SK-N-SH treated with all-trans-retinoic acid at 6 μM for 48 hours (cell line): Measurements from ENCODE around the gene IKBKE.

Source experiments
- ATAC-seq: fragments of 200-7000 bp; cut with Tn5 transposase; 3 replicates; pipeline ENCODE4 v1.9.1; 2020; ENCODE audit warnings: mild to moderate bottlenecking, moderate library complexity
- ARNTL ChIP-seq: fragments of 450-650 bp; formaldehyde crosslinking; IDR thresholded peaks from 2 replicates; pipeline ENCODE4 v1.5.0; 2020; ENCODE audit warnings: low read depth, mild to moderate bottlenecking, moderate library complexity, borderline replicate concordance
- BACH2 ChIP-seq: fragments of 250-450 bp; sonication (Bioruptor Pico); IDR thresholded peaks from 2 replicates; pipeline ENCODE4 v1.9.0; 2021; ENCODE audit warnings: mild to moderate bottlenecking, borderline replicate concordance
- CREB5 ChIP-seq: fragments of 250-450 bp; sonication (Bioruptor Pico); IDR thresholded peaks from 2 replicates; pipeline ENCODE4 v1.5.1; 2020; ENCODE audit warnings: low read depth, mild to moderate bottlenecking, moderate library complexity
- ESRRG ChIP-seq: fragments of 250-450 bp; sonication (Bioruptor Pico); IDR thresholded peaks from 2 replicates; pipeline ENCODE4 v1.6.1; 2021; ENCODE audit warnings: mild to moderate bottlenecking
- GLIS3 ChIP-seq: fragments of 250-450 bp; sonication (Bioruptor Pico); IDR thresholded peaks from 2 replicates; pipeline ENCODE4 v1.5.0; 2020; ENCODE audit warnings: mild to moderate bottlenecking, moderate library complexity
- ISL1 ChIP-seq: fragments of 250-450 bp; sonication (Bioruptor Pico); IDR thresholded peaks from 2 replicates; pipeline ENCODE4 v2.1.2; 2022; ENCODE audit warnings: mild to moderate bottlenecking, moderate library complexity
- OSR1 ChIP-seq: fragments of 250-450 bp; sonication (Bioruptor Pico); IDR thresholded peaks from 2 replicates; pipeline ENCODE4 v1.8.0; 2022; ENCODE audit warnings: moderate library complexity, mild to moderate bottlenecking, inconsistent platforms
- PPARA ChIP-seq: fragments of 250-450 bp; sonication (Bioruptor Pico); IDR thresholded peaks from 2 replicates; pipeline ENCODE4 v1.5.0; 2020; ENCODE audit warnings: mild to moderate bottlenecking, borderline replicate concordance
- RARB ChIP-seq: fragments of 250-450 bp; sonication (Bioruptor Pico); IDR thresholded peaks from 2 replicates; pipeline ENCODE4 v1.8.0; 2021; ENCODE audit warnings: mild to moderate bottlenecking, moderate library complexity
- TCF4 ChIP-seq: fragments of 250-450 bp; sonication (Bioruptor Pico); IDR thresholded peaks from 2 replicates; pipeline ENCODE4 v1.8.0; 2021; ENCODE audit warnings: mild to moderate bottlenecking, moderate library complexity, borderline replicate concordance
- TOX ChIP-seq: fragments of 250-450 bp; sonication (Bioruptor Pico); IDR thresholded peaks from 2 replicates; pipeline ENCODE4 v1.8.0; 2021; ENCODE audit warnings: mild to moderate bottlenecking, moderate library complexity, borderline replicate concordance
- TSHZ2 ChIP-seq: fragments of 250-450 bp; sonication (Bioruptor Pico); IDR thresholded peaks from 2 replicates; pipeline ENCODE4 v1.5.0; 2020; ENCODE audit warnings: mild to moderate bottlenecking, moderate library complexity
- ZC3H10 ChIP-seq: fragments of 250-450 bp; sonication (Bioruptor Pico); IDR thresholded peaks from 2 replicates; pipeline ENCODE4 v1.5.1; 2021; ENCODE audit warnings: mild to moderate bottlenecking, moderate library complexity
- ZFP3 ChIP-seq: fragments of 250-450 bp; sonication (Bioruptor Pico); IDR thresholded peaks from 2 replicates; pipeline ENCODE4 v1.5.0; 2020; ENCODE audit warnings: mild to moderate bottlenecking, moderate library complexity
- ZFP30 ChIP-seq: fragments of 450-650 bp; formaldehyde crosslinking; IDR thresholded peaks from 2 replicates; pipeline ENCODE4 v1.5.0; 2022; ENCODE audit warnings: mild to moderate bottlenecking, moderate library complexity
- ZNF565 ChIP-seq: fragments of 450-650 bp; formaldehyde crosslinking; conservative IDR thresholded peaks from 2 replicates; pipeline ENCODE4 v1.5.0; 2020; ENCODE audit warnings: low read depth, mild to moderate bottlenecking, moderate library complexity
- ZNF70 ChIP-seq: fragments of 450-650 bp; formaldehyde crosslinking; IDR thresholded peaks from 2 replicates; pipeline ENCODE4 v1.5.0; 2020; ENCODE audit warnings: mild to moderate bottlenecking, moderate library complexity
- ZNF8 ChIP-seq: fragments of 450-650 bp; formaldehyde crosslinking; IDR thresholded peaks from 2 replicates; pipeline ENCODE4 v1.5.0; 2020; ENCODE audit warnings: mild to moderate bottlenecking, moderate library complexity
- TF ChIP-seq, protein P1 (sequence below): fragments of 250-450 bp; sonication (Bioruptor Pico); IDR thresholded peaks from 2 replicates; pipeline ENCODE4 v1.5.1; 2021; ENCODE audit warnings: mild to moderate bottlenecking, moderate library complexity
- TF ChIP-seq, protein P2 (sequence below): fragments of 250-450 bp; sonication (Bioruptor Pico); IDR thresholded peaks from 2 replicates; pipeline ENCODE4 v1.8.0; 2021; ENCODE audit warnings: low read depth, mild to moderate bottlenecking, moderate library complexity, borderline replicate concordance
- TF ChIP-seq, protein P3 (sequence below): fragments of 250-450 bp; sonication (Bioruptor Pico); IDR thresholded peaks from 2 replicates; pipeline ENCODE4 v1.8.0; 2020; ENCODE audit warnings: mild to moderate bottlenecking, moderate library complexity, borderline replicate concordance

IKBKE gene

GRCh38 chr1:206488466-206488865 is 18.2 kb downstream of the IKBKE start:
- ATAC-seq, result no peak
- TF ChIP-seq ZC3H10, result no peak
- no peak for TF ChIP-seq ISL1 (CRISPR knock-in tag)
- TF ChIP-seq RARB (CRISPR knock-in tag), result no peak
- TF ChIP-seq BACH2 (CRISPR knock-in tag), result no peak
- TF ChIP-seq ZFP3, result no peak
- TF ChIP-seq TOX (CRISPR knock-in tag), result no peak
- no peak for TF ChIP-seq ESRRG (CRISPR knock-in tag)
- TF ChIP-seq GLIS3 (CRISPR knock-in tag), result no peak
- TF ChIP-seq, protein P1, sequence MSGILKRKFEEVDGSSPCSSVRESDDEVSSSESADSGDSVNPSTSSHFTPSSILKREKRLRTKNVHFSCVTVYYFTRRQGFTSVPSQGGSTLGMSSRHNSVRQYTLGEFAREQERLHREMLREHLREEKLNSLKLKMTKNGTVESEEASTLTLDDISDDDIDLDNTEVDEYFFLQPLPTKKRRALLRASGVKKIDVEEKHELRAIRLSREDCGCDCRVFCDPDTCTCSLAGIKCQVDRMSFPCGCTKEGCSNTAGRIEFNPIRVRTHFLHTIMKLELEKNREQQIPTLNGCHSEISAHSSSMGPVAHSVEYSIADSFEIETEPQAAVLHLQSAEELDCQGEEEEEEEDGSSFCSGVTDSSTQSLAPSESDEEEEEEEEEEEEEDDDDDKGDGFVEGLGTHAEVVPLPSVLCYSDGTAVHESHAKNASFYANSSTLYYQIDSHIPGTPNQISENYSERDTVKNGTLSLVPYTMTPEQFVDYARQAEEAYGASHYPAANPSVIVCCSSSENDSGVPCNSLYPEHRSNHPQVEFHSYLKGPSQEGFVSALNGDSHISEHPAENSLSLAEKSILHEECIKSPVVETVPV (CRISPR knock-in tag), result no peak
- no peak for TF ChIP-seq PPARA

DNA sequence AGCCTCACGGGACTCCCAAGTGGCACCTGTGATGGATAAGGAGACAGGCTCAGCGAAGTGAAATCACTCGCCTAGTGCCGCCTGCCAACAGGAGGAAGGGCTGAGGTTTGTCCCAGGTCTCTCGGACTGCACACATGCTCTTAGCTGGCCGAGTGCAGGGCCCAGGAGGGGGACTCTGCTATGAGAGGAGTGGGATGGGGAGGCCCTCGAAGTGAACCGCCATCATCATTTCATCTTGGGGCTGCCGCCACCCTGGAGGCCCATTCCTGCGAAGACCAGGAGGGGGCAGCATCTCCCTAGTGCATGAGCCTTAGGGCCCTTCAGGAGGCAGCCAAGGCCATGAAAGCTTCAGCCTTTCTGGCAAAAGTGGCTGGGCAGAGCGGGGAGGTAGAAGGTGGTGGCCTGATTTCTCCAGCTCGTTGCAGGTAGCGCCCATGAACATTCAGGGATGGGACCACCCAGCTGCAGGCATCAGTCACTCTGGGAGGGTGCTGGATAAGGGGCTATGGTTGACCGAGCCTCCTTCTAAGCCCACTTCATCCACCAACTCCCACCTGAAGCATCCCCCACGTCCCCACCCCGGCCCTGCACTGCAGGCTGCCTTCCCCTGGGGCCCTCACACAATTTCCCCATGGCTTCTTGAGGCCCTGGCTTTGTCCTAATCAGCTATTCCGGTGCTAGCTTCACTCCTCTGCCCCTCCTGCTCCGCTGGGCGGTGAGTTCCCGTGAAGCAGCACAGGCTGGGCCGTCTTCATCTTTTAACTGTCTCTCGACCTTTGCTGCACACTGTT is 19.9 kb downstream of the IKBKE start:
- ATAC-seq, result peak; percentile 98
- TF ChIP-seq, protein P2, sequence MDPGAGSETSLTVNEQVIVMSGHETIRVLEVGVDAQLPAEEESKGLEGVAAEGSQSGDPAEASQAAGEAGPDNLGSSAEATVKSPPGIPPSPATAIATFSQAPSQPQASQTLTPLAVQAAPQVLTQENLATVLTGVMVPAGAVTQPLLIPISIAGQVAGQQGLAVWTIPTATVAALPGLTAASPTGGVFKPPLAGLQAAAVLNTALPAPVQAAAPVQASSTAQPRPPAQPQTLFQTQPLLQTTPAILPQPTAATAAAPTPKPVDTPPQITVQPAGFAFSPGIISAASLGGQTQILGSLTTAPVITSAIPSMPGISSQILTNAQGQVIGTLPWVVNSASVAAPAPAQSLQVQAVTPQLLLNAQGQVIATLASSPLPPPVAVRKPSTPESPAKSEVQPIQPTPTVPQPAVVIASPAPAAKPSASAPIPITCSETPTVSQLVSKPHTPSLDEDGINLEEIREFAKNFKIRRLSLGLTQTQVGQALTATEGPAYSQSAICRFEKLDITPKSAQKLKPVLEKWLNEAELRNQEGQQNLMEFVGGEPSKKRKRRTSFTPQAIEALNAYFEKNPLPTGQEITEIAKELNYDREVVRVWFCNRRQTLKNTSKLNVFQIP (CRISPR knock-in tag), result peak; percentile 28; the same call in 1 of the 2 replicates
- no peak for TF ChIP-seq ESRRG (CRISPR knock-in tag)
- peak; percentile 65; the same call in 1 of the 2 replicates for TF ChIP-seq ZFP3
- TF ChIP-seq, all 23 proteins: peak for 2

DNA sequence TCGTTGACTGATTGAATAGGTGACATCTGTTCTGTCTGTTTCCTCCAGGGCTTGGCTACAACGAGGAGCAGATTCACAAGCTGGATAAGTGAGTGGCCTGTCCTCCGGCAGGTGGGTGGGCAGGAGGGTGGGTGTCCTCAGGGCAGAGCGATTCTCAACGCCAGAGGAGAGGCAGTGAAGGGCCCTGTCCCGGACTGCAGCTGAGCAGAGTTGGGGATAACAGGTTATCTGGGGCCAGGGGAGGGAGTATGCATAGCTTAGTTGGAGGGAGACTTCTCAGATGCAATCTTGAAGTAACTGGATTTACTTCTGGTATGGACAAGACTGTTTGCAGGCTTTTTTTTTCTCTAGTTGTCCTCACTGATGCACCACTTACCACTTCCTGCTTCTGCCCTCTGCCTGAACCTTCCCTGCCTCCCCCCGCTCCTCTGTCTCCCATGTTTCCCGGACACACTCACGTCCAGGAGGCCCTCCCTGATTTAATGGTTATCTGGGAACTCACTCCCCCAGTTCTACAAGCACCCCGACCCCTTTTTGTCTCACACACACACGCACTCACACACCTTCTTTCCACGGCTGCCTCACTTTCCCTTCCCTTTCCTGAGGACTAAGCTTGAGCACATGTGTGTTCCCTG is 20.6 kb downstream of the IKBKE start:
- 0 out of 2 replicates have a peak, but pooled peaks have one; percentile 42 for TF ChIP-seq TOX (CRISPR knock-in tag)
- no peak for TF ChIP-seq TCF4 (CRISPR knock-in tag)
- peak; percentile 43 for ATAC-seq

DNA sequence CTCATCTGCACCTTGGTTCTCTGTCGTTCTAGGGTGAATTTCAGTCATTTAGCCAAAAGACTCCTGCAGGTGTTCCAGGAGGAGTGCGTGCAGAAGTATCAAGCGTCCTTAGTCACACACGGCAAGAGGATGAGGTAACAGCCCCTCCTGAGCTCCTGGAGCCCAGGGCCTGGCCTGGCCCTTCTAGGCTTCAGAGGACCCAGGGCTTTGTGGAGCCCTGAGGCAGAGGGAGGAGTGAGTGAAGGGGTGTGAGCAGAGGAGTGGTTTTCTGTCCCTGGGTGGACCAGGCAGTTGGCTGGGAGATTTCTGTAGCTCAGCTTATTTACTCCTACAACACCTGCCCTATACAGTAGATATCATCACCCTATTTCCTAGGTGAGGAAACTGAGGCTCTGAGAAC is 21.3 kb downstream of the IKBKE start:
- TF ChIP-seq OSR1 (CRISPR knock-in tag), result no peak
- no peak for TF ChIP-seq PPARA
- no peak for TF ChIP-seq GLIS3 (CRISPR knock-in tag)
- no peak for TF ChIP-seq CREB5
- TF ChIP-seq, protein P3, sequence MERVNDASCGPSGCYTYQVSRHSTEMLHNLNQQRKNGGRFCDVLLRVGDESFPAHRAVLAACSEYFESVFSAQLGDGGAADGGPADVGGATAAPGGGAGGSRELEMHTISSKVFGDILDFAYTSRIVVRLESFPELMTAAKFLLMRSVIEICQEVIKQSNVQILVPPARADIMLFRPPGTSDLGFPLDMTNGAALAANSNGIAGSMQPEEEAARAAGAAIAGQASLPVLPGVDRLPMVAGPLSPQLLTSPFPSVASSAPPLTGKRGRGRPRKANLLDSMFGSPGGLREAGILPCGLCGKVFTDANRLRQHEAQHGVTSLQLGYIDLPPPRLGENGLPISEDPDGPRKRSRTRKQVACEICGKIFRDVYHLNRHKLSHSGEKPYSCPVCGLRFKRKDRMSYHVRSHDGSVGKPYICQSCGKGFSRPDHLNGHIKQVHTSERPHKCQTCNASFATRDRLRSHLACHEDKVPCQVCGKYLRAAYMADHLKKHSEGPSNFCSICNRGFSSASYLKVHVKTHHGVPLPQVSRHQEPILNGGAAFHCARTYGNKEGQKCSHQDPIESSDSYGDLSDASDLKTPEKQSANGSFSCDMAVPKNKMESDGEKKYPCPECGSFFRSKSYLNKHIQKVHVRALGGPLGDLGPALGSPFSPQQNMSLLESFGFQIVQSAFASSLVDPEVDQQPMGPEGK (CRISPR knock-in tag), result no peak
- TF ChIP-seq ISL1 (CRISPR knock-in tag), result no peak
- no peak for TF ChIP-seq ZFP3
- TF ChIP-seq ZNF70, result no peak
- TF ChIP-seq TCF4 (CRISPR knock-in tag), result no peak
- TF ChIP-seq, protein P1 (CRISPR knock-in tag), result no peak
- TF ChIP-seq ZNF565 (CRISPR knock-in tag), result no peak
- TF ChIP-seq ZNF8 (CRISPR knock-in tag), result no peak
- no peak for TF ChIP-seq TOX (CRISPR knock-in tag)
- no peak for TF ChIP-seq ZC3H10
- no peak for TF ChIP-seq ESRRG (CRISPR knock-in tag)
- TF ChIP-seq RARB (CRISPR knock-in tag), result no peak
- TF ChIP-seq TSHZ2 (CRISPR knock-in tag), result no peak
- TF ChIP-seq ARNTL (CRISPR knock-in tag), result no peak
- no peak for TF ChIP-seq ZFP30 (CRISPR knock-in tag)
- TF ChIP-seq, all 23 proteins: peak for 0
- ATAC-seq, result no peak
